Inflammatory macrophage (primary cell): ENCODE results near the gene PSMD14.
"Not testable (repeated sequence)": the region's sequence is repeated elsewhere in the genome, so short reads cannot be mapped to it uniquely, and the experiment has no call there.

Experiments
- DNase-seq, 2 donors: peaks; one replicate each; pipeline ENCODE4 v3.0.0-alpha.2; 2020 to 2022
- total RNA-seq, 18 experiments: gene quantifications; one replicate each; lab custom pipeline; 2026; ENCODE audit warnings: mixed read lengths in 6 of 18, inconsistent platforms in 2 of 18; lab: John Stamatoyannopoulos, UW

The PSMD14 gene
- total RNA-seq: 89.2 to 160 (median 129) reads per million in 18 experiments

DNA sequence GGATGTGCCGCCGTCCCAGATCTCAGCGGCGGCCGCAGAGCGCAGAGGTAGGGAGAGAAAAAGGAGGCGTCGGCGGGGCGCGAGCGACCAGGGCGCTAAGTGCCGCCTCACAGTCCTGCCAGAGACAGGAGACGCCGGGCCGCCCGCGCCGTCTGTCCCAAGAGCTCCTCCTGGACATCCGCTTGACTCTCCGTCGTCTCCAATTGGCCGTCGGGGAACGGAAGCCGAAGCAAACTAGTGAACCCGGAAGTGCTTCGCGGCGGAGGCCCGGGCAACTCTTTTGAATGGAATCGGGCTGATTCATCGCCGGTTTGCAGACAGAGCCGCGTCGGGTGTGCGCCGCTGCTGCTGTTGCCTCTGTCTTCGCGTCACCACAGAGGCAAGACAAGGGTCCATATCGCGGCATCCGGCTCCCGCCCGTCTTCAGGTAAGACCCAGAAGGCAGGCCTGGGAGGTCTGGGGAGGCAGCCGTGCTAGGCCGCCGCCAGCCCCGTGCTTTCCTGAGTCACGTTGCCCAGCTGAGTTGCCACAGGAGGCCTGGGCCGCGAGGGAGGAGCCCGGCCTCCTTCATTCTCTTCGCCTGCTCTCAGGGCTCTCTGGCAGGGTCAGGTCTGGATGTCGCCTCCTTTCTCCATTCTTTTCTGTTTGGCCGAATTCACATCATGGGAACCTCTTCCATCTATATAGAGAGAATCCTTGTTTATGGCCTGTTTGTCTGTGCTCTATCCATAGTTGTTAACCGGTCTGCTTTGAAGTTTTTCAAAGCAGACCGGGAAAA is at the start of gene PSMD14:
PSMD14 (plus strand) TSS at position 248 of the 778 bp plus-strand sequence. CDS start 10,401 bp downstream, outside the sequence.
- DNase-seq: peak; percentile 95 to 97

DNA sequence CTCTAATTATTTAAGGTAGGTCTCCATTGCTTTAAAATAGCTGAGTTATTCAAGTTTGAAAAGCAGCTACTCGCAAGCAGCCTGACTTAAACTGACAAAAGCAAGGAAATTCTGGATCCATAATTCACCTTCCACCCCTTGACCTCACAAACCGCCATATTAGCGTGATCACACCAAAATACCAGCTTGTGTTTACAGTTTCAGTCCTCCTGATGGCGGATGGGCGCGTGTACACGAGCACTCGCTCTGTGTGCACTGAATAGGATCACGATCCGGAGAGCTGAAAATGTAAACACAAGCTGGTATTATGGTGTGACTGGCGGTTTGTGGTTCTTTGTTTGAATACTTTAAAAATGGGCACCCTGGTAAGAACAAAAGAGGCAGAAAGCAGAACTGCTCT is 42.4 kb upstream of the PSMD14 start:
- no peak for DNase-seq

DNA sequence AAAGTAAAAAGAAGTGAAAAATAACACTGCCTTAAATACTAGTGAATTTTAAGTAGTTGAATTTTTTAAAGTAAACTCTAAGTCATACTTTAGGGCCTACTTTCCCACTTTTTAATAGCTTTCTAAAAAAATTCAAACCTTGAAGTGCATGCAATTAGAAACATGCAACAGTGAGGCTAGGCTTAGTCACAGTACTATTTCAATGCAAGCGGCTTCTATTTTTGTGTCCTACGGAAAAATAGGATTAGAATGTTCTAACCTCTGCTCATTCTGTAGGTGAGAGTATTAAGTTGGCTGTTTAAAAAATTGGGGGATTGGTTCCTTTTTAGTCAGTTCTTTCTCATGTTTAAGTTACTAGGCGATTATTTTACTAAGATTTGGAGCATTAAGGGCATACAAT is 39.1 kb upstream of the PSMD14 start:
- no peak for DNase-seq

DNA sequence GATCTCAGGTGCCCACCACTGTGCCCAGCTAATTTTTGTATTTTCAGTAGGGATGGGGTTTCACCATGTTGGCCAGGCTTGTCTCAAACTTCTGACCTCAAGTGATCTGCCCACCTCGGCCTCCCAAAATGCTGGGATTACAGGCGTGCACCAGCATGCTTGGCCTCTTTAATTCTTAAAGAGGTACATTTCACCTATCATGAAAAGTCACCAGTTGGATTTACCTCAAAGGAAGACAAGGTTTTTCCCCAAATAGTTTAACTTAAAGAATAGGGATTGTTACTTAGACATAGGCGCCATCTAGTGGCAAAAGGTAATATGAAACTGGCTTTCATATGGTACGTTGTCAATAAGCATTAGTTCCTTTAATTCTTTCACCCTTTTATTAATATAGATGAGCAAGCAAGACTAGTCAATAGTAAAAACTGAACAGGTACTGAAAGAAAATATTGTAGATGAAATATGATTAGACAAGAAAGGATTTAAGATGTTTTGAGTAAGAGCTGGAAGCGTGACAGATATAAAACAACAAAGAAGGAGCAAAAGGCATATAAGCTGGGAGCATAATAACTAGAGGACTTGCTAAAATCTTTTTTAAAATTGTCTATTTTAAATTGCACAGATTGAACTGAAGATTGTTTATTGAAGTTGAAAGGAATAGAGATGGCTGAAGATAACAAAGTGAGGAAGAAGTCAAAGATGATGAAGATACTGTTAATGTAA is 35.0 kb upstream of the PSMD14 start:
- DNase-seq: peak; percentile 66 to 78

DNA sequence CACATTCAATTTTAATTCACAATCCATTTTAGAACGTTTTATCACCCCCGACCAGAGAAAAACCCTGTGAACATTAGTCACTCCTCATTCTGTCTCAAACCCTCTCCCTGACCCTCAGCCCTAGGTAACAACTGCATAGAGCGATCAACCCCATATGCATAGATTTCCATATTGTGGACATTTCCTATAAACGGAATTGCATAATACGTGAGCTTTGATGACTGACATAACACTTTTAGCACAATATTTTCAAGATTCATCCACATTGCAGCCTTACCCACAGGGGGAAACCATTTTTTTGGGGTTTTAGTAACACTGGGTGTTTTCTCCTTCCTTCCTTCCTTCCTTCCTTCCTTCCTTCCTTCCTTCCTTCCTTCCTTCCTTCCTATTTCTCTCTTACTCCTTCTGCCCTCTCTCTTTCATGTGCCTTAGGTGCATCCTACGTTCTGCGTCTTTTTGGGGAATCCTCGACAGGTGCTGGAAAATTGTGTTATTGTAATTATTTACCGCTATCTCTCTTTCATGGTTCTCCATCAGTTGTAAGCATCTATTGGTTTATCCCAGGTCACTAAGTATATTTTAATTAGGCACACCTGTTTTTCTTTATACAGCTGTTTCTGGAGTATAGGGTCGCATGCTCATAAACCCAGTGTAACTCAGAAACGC is 29.5 kb upstream of the PSMD14 start:
- peak; percentile 4 to 15 for DNase-seq

DNA sequence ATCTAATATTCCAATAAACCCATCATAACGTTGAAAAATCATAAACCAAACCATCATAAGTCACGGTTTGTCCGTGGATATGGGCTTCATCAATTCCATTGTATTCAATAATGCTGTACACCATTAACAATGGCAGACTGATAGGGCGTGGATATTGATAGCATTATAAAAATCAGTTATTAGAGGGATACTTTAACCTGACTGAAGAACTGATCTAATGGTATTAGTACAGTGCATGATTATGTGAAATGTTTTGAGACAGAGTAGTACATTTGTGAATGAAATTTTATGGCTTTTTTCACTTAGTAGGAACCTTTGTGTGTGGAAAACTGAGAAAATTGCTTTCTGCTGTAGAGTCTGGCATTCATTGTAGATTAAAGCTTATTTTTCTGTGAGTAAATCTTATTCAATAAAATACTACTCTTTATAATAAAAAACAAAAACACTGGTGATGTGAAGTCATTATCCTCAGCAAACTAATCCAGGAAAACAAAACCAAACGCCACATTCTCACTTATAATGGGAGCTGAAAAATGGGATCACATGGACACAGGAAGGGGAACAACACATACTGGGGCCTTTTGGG is 28.9 kb upstream of the PSMD14 start:
- not testable (repeated sequence) for DNase-seq

DNA sequence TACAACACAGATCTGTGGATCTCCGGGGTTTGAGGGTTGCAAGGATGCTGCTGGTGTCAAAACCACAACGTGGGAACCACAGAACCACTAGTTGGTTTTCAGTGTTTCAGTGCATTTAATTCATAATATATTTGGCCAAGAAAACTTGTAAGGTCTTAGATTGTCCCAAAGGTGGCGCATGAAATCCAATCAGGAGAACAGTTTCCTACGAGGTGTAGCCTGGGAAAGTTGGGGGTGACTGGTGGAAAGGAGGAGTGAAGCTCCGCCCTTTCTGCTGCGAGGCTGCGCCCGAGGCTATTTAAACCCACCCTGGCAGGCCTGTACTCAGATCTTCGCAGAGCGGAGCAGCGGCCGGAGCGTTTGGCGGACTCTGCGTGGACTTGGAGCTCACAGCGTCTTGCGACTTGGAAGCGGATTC is 27.3 kb upstream of the PSMD14 start:
- not testable (repeated sequence) for DNase-seq

DNA sequence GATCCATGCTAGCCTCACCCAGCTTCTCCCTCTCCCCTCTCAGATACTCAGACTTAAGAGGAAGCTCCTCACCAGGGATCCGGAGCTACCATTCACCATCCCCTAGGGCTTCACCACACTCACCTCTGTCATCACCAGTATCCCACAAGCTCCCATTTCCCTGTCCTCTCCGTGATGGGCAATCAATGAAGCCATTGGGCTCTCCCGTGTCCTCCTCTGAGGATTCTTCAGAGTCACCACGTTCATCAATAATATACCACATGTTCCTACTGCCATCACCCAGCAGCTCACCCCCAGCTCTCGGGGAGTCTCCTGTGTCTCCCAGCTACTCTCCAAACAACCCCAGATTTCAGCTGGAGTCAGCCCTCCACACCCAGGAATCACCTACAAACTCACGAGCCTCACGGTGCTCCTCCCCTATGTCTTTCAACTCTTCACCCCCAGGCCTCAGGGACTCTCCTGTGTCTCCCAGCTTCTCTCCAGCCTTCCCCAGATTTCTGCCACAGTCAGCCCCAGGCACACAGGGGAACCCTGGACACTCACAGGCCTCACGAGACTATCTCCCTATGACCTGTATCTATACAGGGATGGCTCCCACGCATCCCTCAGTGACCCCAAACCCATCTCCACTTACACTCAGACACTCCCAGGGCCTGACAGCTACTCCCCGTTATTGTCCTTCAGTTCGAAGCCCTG is 26.5 kb upstream of the PSMD14 start:
- not testable (repeated sequence) for DNase-seq

DNA sequence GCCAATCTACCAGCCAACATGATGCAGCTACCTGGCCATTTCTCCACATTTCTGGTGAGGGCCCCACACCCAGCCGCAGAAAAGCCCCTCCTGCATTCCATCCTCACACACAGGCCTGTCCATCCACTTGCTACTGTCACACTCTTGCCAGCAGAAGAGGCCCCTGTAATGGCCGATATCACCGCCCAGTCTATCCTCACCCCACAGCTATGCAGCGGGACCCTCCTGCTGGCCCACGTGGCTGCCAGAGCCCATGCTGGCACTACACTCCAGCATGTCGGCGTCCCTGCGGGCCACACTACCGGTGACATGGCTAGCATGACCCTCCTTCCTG is 25.9 kb upstream of the PSMD14 start:
- not testable (repeated sequence) for DNase-seq

DNA sequence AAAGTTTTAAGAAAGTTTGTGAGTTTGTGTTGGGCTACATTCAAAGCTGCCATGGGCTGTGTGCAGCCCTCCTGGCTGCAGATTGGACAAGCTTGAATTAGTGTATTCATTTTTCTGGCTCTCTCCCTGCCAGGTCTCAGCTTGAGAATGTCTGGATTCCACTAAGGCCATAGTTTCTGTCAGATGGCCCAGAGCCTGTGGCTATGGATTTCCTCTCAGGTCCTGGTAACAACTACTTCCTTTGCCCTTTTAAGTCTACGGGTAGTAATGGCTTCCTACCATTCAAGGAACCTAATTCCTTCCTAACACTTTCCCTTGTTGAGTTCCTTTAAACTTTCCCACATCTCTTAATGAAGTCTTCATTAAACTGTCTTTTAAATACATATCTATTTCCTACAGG is 24.3 kb upstream of the PSMD14 start:
- DNase-seq: no peak

DNA sequence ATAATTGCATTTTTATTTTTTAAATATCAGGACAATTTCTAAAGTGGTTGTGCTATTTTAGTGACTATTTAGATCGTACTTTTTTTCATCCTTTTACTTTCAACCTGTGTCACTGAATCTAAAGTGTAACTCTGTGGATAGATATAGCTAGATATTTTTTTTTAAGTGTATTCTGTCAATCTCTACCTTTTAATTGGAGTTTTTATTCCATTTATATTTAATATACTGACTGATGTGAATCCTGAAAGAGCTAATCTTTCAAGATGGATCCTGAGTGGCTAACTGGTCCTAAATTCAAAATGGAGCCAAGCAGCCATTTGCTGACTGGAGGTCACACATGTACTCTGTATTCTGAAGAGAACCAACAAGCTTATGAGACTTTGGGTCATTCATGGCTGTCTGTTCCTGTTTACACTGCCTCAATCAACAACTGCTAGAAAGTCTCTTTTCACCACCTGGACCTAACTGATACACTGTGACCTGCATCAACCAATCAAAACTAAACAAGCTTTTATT is 4.6 kb upstream of the PSMD14 start:
- no peak for DNase-seq

DNA sequence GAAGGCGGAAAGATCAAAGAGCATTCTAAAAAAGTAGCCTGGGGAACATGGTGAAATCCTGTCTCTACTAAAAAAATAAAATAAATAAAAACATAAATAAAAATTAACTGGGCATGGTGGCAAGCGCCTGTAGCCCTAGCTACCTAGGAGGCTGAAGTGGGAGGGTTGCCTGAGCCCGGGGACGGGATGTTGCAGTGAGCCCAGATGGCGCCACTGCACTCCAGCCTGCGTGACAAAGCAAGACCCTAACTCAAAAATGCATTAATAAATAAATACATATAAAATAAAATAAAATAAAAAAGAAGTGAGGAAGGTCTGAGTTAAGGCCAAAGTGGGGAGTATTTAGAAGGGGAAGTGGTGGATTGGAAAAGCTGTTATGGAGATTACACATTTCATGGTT is 1.3 kb upstream of the PSMD14 start:
- DNase-seq: no peak

DNA sequence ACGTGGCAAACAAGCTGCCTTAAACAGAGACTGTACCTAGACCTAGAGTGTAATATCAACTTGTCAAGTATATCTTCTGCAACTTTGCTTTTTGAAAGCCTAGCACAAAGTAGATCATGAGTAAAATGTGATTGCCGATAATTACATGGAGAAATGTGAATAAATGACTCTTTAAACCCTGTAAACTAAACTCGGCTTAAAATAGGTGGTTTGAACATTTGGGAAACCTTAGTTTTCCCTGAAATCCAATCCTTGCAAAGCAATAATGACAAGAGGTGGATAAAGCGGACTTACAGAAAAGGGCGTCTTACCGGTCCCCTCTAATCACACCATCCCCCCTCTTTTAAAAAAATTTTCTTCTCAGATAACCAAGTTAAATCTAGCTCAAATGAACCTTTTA is 549 bp upstream of the PSMD14 start:
- no peak for DNase-seq

DNA sequence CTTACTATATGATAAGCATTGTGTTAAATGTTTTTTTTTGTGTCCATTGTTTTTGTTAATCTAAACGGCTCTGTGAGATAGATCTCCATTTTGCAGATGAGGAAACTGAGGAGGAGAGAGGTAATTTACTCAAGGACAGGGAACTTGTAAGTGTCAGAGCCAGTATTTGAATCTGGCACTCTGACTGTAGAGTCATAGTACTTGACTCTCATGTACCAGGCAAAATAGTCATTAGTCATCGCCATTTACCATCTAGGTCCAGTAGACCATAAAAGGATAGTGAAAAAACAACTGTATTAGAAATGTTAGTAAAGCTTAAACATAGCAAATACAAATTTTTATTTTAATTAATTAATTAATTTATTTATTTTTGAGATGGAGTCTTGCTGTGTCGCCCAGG is 4.8 kb downstream of the PSMD14 start:
- DNase-seq: no peak

DNA sequence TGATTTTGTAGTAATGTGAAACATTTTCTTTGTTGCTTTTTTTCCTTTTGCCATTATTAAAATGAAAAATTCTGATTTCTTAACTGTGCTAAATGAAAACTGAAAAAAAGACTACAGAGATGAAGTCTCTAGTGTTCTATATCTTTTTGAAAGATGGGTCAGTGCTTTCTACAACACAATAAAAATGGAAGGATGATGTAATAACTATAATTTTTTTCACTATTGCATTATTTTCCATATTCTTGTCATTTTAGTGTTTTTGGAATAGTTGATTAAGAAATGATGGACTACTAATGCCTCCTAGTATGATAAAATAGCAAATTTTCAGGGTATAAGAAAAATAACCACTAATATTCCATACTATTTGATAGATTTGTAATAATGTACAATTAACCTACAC is 7.2 kb downstream of the PSMD14 start:
- DNase-seq: no peak

DNA sequence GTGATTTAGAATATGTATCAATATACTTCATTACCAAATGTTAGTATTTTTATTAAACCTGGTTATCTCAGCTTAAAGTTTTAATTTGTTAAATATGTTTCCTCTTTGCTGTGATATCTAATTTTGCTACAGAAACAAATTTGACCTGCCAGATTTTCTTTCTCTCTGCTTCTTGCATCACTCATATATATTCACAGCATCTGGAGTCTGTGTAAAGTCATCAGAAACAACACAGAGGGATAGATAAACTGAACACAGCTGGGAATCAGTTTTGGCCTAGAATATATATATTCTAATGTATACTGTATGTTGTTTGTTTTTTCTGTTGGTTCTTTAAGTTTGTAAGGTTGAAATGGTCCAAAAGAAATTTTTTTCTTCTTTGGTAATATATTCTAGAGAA is 8.5 kb downstream of the PSMD14 start:
- no peak for DNase-seq

DNA sequence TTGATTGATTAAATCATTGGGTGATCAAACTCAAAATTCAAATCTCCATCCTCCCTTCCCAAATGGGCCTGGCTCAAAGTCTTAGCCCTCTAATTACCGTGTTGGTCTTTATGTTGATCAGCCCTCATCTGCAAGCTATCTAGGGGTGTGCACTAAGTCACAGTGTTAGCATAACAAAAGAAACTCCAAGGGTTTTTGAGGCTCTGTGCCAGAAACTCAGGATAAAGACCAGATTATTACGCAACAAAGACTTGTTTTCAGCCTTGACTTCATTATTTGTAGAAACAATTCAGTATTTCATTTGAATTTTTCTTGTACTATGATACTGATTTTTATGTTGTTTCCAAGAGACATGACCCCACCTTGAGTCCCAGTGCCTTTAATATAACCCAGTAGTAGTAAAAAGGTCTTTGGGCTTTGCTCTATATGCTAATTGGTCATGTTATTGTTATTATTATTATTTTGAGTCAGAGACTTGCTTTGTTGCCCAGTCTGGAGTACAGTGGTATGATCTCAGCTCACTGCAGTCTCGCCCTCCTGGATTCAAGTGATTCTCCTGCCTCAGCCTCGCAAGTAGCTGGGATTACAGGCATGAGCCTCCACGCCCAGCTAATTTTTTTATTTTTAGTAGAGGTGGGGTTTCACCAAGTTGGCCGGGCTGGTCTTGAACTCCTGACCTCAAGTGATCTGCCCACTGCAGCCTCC is 13.9 kb downstream of the PSMD14 start:
- no peak for DNase-seq

DNA sequence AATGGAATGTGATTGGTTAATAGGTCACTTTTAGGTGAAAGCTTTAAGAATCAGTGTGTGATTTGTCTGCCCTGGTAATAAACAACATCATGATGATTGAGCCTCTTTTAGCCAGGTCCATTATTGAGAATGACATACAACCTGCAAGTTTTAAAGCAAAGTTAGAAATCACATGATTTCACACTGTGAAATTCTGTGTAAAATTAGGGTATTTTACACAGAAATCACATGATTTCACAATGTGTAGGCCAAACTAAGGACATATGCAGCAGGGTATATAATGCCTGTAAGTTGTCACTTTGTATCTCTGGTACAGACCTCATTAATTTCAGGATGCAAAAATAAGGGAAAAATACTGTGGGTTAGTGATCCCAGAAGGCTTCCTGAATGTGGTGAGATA is 16.7 kb downstream of the PSMD14 start:
- DNase-seq: no peak

DNA sequence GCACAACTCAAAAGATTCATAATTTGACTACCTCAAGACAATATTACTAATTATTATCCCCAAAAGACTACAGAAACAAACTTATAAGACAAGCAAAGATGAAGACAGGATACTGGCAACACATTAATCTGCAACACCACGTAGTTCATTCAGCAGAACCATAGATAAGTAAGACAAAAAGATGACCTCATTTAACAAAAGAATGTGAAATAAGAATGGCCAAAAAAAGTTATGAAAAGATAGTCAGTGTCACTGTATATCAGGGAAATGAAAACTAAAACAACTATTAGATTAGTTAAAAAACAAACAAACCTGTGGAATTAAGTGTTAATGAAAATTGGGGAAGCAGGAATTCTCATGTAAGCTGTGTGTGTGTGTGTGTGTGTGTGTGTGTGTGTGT is 19.4 kb downstream of the PSMD14 start:
- DNase-seq: no peak

DNA sequence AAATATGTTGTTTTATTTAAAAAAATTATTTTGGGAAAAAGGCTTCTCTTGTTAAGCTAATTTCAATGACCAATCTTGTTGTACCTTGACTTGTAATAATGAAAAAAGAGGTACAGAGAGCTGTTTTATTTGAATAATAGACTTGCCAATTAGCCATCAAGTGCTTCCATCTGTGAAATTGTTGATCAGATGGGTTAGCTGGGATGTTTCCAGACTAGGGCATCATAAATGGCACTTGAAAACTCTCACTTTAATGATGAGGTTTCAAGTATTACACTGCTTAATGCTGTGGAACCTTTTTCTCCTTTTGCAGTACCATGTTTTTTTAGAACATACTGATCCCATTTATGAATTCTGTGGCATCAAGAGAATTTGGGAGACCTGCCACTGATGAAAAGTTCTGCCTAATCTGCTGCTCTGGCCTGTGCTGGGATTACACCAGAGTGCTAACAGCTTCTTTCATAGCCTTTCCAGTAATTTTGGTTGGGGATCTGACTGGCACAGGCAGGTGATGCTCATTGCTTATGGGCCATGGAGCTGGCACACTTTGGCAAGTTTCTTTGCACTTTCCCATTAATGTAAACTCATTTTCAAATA is 24.2 kb downstream of the PSMD14 start:
- no peak for DNase-seq

DNA sequence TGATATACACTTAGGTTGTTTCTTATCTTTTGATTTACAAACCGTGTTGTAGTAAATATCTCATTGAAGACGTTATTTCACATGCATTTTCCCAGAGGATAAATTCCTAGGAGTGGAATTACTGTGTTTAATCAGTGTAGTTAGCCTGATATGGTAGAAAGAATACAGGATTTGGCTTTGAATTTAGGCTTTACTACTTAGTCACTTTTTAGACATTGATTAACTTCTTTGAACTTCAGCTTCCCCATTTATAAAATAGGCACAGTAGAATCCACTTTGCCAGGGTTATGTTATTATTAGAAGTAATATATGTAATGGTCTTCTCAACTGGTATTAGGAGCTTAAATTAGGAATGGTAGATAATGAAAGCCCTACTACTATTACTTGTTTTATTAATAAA is 27.4 kb downstream of the PSMD14 start:
- DNase-seq: no peak
